ENCODE results near the gene GATA6.

DNA sequence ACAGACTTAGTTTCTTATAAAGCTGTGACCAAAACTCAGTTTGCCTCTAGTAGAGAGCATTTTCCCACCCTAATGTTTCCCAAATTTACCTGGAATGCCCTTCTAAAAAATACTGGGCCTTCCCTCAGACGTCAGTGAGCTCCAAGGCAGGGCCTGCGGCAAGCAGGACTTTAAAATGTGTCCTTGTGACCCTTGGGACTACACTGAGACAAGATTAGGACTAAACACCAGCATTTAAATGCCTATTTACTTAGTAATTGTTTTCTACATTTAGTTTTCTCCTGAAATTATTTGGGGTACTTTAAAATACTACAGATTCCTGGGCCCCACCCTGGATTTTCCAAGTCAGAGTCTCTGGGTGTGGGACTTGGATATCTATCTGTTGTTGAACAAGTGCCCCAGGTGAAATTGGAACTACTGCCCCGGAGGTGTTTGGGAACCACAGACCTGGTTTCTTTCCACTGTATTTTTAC, 14.3 kb downstream of the GATA6 start:
- TF ChIP-seq, protein P1, sequence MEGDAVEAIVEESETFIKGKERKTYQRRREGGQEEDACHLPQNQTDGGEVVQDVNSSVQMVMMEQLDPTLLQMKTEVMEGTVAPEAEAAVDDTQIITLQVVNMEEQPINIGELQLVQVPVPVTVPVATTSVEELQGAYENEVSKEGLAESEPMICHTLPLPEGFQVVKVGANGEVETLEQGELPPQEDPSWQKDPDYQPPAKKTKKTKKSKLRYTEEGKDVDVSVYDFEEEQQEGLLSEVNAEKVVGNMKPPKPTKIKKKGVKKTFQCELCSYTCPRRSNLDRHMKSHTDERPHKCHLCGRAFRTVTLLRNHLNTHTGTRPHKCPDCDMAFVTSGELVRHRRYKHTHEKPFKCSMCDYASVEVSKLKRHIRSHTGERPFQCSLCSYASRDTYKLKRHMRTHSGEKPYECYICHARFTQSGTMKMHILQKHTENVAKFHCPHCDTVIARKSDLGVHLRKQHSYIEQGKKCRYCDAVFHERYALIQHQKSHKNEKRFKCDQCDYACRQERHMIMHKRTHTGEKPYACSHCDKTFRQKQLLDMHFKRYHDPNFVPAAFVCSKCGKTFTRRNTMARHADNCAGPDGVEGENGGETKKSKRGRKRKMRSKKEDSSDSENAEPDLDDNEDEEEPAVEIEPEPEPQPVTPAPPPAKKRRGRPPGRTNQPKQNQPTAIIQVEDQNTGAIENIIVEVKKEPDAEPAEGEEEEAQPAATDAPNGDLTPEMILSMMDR (conservative IDR thresholded peaks at IDR 0.05; ENCODE audit: low read depth in 2 of 2), result no peak
- no peak for TF ChIP-seq POLR2AphosphoS5 (IDR thresholded peaks at IDR 0.05; ENCODE audit: low read depth)
- no peak for TF ChIP-seq EZH2 (IDR thresholded peaks at IDR 0.05; ENCODE audit: low read depth, unreplicated experiment)
- TF ChIP-seq, protein P2, sequence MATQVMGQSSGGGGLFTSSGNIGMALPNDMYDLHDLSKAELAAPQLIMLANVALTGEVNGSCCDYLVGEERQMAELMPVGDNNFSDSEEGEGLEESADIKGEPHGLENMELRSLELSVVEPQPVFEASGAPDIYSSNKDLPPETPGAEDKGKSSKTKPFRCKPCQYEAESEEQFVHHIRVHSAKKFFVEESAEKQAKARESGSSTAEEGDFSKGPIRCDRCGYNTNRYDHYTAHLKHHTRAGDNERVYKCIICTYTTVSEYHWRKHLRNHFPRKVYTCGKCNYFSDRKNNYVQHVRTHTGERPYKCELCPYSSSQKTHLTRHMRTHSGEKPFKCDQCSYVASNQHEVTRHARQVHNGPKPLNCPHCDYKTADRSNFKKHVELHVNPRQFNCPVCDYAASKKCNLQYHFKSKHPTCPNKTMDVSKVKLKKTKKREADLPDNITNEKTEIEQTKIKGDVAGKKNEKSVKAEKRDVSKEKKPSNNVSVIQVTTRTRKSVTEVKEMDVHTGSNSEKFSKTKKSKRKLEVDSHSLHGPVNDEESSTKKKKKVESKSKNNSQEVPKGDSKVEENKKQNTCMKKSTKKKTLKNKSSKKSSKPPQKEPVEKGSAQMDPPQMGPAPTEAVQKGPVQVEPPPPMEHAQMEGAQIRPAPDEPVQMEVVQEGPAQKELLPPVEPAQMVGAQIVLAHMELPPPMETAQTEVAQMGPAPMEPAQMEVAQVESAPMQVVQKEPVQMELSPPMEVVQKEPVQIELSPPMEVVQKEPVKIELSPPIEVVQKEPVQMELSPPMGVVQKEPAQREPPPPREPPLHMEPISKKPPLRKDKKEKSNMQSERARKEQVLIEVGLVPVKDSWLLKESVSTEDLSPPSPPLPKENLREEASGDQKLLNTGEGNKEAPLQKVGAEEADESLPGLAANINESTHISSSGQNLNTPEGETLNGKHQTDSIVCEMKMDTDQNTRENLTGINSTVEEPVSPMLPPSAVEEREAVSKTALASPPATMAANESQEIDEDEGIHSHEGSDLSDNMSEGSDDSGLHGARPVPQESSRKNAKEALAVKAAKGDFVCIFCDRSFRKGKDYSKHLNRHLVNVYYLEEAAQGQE (IDR thresholded peaks at IDR 0.05; ENCODE audit: unreplicated experiment), result no peak
- TF ChIP-seq, protein P3, sequence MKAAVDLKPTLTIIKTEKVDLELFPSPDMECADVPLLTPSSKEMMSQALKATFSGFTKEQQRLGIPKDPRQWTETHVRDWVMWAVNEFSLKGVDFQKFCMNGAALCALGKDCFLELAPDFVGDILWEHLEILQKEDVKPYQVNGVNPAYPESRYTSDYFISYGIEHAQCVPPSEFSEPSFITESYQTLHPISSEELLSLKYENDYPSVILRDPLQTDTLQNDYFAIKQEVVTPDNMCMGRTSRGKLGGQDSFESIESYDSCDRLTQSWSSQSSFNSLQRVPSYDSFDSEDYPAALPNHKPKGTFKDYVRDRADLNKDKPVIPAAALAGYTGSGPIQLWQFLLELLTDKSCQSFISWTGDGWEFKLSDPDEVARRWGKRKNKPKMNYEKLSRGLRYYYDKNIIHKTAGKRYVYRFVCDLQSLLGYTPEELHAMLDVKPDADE (IDR thresholded peaks at IDR 0.05), result no peak
- TF ChIP-seq CREB1 (CRISPR knock-in tag; IDR thresholded peaks at IDR 0.05; ENCODE audit: low read depth), result no peak
- TF ChIP-seq, protein P4, sequence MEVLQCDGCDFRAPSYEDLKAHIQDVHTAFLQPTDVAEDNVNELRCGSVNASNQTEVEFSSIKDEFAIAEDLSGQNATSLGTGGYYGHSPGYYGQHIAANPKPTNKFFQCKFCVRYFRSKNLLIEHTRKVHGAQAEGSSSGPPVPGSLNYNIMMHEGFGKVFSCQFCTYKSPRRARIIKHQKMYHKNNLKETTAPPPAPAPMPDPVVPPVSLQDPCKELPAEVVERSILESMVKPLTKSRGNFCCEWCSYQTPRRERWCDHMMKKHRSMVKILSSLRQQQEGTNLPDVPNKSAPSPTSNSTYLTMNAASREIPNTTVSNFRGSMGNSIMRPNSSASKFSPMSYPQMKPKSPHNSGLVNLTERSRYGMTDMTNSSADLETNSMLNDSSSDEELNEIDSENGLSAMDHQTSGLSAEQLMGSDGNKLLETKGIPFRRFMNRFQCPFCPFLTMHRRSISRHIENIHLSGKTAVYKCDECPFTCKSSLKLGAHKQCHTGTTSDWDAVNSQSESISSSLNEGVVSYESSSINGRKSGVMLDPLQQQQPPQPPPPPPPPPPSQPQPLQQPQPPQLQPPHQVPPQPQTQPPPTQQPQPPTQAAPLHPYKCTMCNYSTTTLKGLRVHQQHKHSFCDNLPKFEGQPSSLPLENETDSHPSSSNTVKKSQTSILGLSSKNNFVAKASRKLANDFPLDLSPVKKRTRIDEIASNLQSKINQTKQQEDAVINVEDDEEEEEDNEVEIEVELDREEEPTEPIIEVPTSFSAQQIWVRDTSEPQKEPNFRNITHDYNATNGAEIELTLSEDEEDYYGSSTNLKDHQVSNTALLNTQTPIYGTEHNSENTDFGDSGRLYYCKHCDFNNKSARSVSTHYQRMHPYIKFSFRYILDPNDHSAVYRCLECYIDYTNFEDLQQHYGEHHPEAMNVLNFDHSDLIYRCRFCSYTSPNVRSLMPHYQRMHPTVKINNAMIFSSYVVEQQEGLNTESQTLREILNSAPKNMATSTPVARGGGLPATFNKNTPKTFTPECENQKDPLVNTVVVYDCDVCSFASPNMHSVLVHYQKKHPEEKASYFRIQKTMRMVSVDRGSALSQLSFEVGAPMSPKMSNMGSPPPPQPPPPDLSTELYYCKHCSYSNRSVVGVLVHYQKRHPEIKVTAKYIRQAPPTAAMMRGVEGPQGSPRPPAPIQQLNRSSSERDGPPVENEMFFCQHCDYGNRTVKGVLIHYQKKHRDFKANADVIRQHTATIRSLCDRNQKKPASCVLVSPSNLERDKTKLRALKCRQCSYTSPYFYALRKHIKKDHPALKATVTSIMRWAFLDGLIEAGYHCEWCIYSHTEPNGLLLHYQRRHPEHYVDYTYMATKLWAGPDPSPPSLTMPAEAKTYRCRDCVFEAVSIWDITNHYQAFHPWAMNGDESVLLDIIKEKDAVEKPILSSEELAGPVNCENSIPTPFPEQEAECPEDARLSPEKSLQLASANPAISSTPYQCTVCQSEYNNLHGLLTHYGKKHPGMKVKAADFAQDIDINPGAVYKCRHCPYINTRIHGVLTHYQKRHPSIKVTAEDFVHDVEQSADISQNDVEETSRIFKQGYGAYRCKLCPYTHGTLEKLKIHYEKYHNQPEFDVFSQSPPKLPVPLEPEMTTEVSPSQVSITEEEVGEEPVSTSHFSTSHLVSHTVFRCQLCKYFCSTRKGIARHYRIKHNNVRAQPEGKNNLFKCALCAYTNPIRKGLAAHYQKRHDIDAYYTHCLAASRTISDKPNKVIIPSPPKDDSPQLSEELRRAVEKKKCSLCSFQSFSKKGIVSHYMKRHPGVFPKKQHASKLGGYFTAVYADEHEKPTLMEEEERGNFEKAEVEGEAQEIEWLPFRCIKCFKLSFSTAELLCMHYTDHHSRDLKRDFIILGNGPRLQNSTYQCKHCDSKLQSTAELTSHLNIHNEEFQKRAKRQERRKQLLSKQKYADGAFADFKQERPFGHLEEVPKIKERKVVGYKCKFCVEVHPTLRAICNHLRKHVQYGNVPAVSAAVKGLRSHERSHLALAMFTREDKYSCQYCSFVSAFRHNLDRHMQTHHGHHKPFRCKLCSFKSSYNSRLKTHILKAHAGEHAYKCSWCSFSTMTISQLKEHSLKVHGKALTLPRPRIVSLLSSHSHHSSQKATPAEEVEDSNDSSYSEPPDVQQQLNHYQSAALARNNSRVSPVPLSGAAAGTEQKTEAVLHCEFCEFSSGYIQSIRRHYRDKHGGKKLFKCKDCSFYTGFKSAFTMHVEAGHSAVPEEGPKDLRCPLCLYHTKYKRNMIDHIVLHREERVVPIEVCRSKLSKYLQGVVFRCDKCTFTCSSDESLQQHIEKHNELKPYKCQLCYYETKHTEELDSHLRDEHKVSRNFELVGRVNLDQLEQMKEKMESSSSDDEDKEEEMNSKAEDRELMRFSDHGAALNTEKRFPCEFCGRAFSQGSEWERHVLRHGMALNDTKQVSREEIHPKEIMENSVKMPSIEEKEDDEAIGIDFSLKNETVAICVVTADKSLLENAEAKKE (CRISPR knock-in tag; IDR thresholded peaks at IDR 0.05), result no peak
- no peak for TF ChIP-seq ZNF331 (CRISPR knock-in tag; IDR thresholded peaks at IDR 0.05; ENCODE audit: low read depth)
